GM21529 (cell line): ENCODE data around the gene PHLDB1.
"Not testable (repeated sequence)": the region's sequence is repeated elsewhere in the genome, so short reads cannot be mapped to it uniquely, and the experiment has no call there.

Experiments
- ATAC-seq: cut with Tn5 transposase; IDR thresholded peaks from one replicate; pipeline ENCODE4 v1.9.1; 2021; ENCODE audit not compliant: unreplicated experiment

The PHLDB1 gene

DNA sequence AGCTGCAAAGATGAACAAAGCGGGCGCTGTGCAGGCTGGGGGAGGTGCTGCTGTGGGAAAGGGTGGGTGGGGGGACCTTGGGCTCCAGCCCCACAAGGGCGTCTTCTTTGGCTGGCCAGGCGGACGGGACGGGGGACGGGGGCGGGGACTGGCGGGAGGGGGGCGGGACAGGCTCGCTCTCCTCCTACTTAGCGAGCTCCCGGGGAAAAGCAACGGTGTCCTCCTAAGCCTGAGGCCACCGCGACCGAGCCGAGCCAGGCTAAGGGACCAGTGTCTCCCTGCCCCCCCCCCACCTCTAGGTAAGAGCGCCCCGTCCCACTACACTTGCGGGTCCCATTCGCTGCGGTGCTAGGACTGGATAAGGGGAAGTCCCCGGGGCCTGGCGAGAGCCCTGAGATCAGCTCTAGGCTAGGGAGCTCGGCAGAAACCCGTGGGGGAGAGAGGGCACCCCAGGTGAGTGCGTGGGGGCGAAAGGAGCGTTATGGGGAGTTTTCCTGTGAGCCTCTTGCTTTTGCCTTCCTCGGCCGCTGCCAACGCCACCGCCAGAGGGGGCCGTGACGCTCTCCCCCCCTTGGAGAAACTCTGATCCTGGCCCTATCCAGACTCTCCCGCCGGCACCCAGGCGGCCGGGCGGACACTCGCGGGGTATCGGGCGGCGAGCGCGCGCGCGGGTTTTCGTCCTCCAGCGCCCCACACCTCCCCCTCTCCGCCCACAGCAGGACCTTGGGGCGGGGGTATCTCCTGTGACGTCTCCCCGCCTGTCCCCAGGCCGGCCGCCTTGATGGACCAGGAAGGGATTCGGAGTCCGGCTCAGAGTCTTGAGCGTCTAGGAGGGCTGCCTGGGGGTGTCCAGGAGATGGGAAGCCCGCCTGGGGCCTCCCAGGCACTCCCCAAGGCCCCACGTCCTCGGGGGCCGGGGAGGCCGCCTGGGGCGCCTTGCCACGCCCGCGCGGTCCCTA lies at the start of gene PHLDB1:
Gene PHLDB1, plus strand, starts transcription at position 215 of the 959 bp plus-strand sequence. CDS start 6,222 bp downstream, outside the sequence.
- no peak for ATAC-seq

DNA sequence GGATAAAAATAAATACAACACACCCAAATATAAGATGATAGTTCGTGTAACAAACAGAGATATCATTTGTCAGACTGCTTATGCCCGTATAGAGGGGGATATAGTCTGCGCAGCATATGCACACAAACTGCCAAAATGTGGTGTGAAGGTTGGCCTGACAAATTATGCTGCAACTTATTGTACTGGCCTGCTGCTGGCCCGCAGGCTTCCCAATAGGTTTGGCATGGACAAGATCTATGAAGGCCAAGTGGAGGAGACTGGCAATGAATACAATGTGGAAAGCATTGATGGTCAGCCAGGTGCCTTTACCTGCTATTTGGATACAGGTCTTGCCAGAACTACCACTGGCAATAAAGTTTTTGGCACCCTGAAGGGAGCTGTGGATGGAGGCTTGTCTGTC lies 46.6 kb upstream of the PHLDB1 start:
- no peak for ATAC-seq

DNA sequence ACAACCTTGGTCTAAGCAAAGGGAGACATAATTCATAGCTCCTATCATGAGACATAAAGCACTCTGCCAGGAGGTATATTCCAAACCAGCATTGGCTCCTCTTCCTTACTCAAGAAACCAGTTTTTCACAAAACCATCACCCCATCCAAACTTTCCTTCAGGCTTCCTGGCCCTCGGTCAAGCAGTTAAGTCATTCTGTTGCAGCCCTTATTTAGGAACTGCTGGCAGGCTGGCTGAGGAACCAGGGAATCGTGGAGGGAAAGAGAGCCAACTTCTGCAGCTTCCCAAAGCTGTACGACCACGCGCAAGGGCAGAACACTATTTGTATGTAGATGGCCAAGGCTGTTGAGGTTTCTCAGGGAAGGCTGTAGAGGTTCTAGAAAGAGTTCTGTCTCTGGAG lies 42.4 kb upstream of the PHLDB1 start:
- ATAC-seq: no peak

DNA sequence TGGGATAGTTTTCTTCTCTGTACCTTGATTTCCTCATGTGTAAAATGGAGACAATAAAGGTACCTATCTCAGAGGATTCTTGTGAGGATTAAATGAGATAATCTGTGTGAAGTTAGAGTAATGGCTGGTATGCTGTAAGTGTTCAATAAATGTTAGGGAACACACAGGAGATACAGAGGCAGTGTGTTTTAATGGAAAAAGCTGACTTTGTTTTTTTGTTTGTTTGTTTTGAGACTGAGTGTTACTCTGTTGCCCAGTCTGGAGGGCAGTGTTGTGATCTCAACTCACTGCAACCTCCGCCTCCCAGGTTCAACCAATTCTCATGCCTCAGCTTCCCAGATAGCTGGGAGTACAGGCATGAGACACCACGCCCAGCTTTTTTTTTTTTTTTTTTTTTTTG lies 37.7 kb upstream of the PHLDB1 start:
- ATAC-seq: no peak

DNA sequence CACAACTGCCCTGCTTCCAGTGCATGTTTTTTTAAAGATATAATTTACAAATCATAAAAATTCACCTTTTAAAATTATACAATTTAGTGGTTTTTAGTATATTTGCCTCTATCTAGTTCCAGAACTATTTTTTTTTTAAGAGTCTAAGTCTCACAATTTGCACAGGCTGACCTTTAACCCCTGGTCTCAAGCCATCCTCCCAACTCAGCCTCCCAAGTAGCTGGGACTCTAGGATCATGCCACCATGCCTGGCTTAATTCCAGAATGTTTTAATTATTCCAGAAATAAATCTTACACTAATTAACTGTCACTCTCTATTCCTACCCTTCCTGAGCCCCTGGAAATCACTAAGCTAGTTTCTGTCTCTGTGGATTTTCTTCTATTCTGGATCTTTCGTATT lies 36.6 kb upstream of the PHLDB1 start:
- ATAC-seq: no peak

DNA sequence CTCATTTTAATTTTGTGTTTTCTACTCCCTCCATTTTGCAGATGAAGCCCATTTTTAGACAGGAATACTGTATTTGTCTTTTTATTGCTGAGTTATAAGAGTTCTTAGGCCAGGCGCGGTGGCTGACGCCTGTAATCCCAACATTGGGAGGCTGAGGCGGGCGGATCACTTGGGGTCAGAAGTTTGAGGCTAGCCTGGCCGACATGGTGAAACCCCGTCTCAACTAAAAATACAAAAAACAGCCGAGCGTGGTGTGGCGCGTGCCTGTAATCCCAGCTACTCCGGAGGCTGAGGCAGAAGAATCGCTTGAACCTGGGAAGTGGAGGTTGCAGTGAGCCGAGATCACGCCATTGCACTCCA lies 35.7 kb upstream of the PHLDB1 start:
- ATAC-seq: not testable (repeated sequence)

DNA sequence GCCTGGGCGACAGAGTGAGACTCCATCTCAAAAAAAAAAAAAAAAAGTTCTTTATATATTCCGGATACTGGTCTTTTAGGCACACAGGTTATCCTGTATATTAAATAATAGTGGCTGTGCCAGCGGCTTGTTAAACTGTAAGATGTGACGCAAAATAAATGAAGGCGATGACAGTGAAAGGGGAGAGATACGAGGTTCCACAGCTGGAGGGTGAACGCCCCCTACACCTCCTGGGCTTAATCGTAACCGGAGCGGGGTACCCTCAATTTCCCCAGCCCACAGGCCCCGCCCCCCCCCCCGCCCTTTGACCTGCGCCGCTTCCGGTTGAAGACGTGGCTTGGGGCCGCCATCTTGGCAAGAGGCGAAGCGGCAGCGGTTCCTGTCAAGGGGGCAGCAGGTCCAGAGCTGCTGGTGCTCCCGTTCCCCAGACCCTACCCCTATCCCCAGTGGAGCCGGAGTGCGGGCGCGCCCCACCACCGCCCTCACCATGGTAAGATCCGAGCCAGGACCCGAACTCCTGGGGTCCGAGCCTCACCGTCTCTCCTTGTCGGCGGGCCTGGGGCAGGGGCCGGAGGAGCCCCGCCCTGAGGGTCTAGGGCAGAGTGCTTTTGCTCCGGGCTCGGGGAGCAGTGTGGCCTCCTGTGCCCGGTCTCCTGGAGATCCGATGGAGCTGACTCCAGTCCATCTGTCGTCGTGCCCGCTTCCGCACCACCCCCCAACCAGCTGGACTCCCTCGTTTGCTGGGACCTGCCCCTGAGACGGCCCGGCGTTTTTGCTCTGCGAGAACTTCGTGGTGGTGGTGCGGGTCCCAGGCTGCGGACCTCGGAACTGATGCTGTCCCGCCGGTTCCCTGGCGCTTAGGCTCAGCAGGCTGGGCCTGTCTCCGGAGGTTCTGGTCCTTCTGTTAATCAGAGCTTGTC lies 35.1 kb upstream of the PHLDB1 start, which contains the start of gene ARCN1:
Gene ARCN1, plus strand, starts transcription at position 349 of the 920 bp plus-strand sequence. Its CDS starts 139 bp downstream, at position 488.
- ATAC-seq: peak; percentile 80

DNA sequence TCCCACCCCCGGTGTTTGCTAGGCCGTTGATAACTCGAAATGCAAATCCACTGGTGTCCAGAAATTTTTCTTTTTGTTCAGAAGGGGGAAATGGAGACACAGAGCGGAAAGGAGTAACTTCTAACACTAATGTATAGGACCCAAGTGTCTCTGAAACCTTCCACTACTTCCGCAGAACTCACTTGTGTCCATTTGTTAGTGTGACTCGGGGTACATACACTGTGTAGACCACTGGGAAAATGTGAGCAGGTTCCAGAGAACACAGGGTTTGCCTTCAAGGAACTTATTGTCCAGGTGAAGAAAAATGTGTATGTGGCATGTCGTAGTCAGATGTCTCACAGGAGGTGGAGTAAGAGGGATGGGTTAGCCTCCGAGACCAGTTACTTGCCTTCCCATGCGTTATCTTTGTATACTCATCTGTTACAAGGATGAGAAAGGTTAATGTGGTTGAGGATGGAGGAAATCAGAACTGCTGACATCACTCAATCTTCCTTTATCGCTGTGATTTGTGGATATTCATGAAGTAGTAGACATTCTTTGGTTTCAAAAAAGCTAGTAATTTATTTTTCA lies 34.3 kb upstream of the PHLDB1 start:
- peak; percentile 37 for ATAC-seq

DNA sequence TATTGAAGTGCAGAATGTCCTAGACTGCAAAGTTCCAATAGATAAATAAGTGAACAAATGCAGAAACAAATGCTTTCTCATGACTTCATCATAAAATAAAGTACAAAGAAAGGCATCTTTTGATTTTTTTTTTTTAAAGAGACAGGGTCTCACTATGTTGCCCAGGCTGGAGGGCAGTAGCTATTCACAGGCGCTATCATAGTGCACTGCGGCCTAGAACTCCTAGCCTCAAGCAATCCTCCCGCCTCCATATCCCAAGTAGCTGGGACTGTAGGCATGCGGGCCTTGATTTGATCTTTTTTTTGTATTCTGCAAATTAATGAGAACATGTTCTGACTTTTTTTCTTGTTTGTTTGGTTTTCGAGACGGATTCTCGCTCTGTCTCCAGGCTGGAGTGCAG lies 32.8 kb upstream of the PHLDB1 start:
- no peak for ATAC-seq

DNA sequence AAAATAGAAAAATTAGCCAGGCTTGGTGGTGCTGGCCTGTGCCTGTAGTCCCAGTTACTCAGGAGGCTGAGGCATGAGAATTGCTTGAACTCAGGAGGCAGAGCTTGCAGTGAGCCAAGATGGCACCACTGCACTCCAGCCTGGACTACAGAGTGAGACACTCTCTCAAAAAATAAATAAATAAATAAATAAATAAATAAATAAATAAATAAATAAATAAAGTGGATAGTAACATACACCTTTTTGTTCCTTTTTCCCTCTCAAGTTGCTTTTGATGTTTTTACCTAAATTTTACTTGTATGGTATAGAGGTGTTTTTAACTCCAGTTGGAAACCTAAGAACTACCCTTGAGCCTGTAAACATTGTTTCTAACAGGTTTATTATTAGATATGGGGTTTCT lies 29.4 kb upstream of the PHLDB1 start:
- ATAC-seq: not testable (repeated sequence)

DNA sequence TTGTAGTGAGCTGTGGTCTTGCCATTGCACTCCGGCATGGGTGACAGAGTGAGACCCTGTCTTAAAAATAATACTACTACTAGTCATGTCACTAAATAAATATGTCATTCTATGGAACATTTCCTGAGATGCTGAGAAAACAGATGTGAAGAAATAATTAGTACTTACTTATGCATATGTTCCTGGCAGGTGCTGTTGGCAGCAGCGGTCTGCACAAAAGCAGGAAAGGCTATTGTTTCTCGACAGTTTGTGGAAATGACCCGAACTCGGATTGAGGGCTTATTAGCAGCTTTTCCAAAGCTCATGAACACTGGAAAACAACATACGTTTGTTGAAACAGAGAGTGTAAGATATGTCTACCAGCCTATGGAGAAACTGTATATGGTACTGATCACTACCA lies 26.4 kb upstream of the PHLDB1 start:
- no peak for ATAC-seq

DNA sequence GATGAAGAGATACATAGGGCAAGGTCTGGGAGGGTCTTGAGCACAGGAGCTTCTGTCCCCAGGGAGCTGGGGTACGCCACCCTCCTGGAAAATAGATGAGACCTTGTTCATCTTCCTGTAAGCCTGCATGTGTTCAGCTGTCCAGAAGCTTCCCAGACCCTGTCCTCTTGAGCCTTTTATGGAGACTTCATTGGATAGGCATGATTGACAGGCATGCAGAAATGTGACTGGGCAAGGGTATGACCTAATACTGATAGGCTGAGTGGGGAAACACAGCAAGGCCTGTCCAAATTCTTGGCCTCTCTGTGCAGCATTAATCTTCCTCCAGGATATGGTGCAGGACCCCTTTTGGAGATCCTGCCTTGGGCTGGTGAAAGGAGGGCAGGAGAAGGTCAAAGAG lies 19.5 kb upstream of the PHLDB1 start:
- no peak for ATAC-seq

DNA sequence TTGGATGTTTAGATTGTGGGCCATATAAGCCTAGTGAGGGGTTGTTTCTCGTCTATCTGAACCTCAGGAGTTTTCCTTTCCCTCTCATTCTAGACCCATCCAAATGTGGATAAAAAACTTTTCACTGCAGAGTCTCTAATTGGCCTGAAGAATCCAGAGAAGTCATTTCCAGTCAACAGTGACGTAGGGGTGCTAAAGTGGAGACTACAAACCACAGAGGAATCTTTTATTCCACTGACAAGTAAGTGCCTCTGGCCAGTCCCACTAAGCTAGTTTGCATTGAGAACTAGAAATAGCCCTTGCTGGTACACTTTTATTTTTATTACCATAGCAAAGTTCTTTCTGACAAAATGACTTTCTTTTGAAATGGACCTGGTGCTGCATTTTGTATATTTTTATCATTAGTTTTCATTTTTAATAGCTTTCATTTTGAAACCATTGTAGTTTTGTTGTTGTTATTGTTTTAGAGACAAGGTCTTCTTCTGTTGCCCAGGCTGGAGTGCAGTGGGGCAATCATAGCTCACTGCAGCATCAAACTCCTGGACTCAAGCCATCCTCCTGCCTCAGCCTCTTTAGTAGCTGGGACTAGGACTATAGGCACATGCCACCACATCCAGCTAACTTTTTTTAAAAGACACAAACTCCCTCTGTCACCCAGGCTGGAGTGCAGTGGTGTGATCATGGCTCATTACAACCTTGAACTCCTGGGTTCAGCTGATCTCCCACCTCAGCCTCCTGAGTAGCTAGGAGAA lies 14.6 kb upstream of the PHLDB1 start:
- ATAC-seq: no peak

DNA sequence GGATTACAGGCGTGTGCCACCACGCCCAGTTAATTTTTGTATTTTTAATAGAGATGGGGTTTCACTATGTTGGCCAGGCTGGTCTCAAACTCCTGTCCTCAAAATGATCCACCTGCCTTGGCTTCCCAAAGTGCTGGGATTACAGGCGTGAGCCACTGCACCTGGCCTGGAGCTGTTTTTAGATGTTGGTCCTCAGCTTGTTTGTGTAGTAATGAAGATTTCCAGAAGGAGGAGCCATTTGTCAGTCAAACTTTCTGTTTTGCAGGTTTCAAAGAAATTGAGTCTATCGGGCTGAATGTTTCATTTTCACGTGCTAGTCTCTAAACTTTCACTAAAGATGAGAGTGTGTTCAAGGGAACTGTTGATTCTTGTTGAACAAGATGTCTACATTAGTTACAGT lies 12.4 kb upstream of the PHLDB1 start:
- ATAC-seq: not testable (repeated sequence)

DNA sequence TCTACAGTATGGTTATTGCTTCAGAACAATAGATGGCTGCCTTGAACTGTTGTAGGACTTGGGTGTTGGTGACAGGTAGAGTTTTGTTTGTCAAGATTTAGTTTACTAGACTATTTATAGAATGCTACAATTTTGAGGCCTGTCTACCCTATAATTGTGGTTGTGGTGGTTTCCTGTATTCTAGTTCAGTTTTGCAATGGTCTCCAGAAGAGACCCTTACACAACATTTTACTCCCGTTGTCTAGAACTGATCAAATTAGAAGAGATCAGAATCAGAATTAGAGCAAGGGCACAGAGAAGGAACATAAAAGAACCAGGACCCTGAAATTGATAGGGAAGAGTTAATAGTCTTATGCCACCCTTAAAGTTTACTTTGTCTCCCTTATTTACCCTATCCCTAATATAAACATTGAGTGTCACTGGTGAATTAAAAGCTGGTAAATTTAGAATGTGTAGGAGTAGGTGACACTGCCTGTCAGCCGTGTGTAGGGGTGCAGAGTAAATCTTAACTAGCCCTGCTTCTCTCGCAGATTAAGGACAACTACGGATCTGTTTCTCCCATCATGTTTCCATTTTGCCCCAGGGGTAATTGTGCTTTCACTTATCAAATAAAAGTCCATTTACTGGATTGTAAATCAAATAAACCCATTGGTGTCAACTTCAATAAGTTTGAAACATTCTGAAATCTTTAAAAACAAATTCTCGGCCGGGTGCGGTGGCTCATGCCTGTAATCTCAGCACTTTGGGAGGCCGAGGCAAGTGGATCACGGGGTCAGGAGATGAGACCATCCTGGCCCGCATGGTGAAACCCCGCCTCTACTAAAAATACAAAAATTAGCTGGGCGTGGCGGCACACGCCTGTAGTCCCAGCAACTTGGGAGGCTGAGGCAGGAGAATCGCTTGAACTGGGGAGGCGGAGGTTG lies 10.9 kb upstream of the PHLDB1 start:
- ATAC-seq: no peak

DNA sequence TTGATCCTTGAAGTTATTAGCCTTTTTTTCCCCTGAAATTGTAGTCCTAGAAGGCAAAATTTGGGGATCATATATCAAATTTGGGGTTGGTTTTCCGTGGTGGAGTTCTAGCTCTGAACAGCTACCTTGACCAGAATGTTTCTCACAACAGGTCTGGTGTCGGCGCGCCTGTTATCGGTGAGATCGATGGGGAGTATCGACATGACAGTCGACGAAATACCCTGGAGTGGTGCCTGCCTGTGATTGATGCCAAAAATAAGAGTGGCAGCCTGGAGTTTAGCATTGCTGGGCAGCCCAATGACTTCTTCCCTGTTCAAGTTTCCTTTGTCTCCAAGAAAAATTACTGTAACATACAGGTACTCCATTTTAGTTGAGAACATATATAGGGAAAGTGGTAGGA lies 9.9 kb upstream of the PHLDB1 start:
- no peak for ATAC-seq

DNA sequence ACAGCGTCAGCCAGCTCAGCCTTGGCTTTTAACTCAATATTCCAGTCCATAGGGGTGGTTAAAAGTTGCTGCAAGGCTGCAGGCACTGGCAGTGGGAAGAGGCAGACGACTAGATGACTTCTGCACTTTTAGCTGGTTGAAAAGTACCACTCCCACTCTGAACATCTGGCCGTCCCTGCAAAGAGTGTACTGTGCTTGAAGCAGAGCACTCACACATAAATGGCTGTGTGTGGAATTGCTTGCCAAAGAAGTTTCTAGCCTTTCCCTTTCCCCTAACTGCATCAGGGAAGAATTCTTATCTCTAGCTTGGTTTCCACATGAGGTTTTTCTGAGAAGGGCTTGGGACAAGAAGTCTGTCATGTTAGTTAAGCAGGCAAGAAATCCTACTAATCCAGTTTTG lies 5.1 kb upstream of the PHLDB1 start:
- no peak for ATAC-seq

DNA sequence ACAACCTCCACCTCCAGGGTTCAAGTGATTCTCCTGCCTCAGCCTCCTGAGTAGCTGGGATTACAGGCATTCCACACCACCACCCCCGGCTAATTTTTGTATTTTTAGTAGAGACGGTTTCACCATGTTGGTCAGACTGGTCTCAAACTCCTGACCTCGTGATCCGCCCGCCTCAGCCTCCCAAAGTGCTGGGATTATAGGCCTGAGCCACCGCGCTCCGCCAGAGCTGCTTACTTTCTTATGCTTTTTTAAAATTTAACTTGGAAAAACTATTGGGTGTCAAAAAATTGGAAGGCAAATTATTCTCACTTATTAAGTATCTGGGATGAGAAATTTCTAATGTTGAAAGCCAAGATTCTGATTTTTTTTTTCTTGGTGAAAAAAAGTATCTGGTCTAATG lies 3.7 kb upstream of the PHLDB1 start:
- ATAC-seq: not testable (repeated sequence)

DNA sequence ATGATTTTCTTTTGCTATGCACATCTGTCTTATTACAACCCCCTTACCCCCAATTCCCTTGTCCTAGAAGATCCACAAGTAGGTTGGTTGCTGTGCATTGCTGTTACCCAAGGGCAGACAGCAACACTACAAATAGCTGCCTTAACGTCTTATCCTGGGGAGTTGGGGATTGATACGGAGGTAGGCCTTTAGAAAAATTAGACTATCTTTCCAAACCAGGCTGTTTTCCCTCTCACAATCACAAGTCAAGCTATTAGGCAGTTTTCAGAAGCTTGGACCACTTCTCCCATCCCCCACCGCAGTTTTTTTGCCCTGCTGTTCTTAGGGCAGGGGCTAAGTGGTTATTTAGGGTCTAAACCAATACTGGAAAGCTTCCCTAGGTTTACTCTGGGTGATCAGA lies 2.8 kb upstream of the PHLDB1 start:
- ATAC-seq: no peak
